SW 1271 (cell line): Measurements from ENCODE around the gene OPCML.

ENCODE experiments used
- DNase-seq, 2 experiments: peaks; one replicate each; lab custom pipeline; 2025; lab: John Stamatoyannopoulos, UW

The OPCML gene

GRCh38 chr11:132941024-132941646 lies 591.2 kb downstream of the OPCML start:
- peak in 1 of 2 experiments; percentile 16 for DNase-seq

- no peak for DNase-seq
Measured at GRCh38 chr11:132937016-132937415, 595.3 kb downstream of the OPCML start.

GRCh38 chr11:132935383-132935782 lies 596.9 kb downstream of the OPCML start:
- no peak for DNase-seq

DNA sequence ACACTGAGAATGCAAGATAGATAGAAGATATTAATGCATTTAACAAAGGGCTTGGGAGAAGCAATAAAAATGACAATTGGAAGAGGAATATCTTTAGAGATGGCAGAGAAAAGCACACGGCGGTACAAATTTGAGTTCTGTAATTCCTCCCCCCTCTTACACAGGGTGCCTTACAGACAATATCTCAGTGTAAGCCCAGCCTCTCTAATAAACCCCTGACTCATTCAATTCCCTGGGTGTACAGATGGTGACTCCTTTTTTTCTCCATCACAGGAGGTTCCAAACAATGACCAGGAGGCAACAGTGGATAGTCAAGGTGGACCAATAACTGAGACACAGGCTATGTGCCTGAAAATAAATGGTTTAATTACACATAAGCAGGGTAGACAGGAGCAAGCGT lies 598.6 kb downstream of the OPCML start:
- DNase-seq: no peak

GRCh38 chr11:132925825-132926469 lies 606.4 kb downstream of the OPCML start:
- no peak for DNase-seq

GRCh38 chr11:132921597-132921996 lies 610.7 kb downstream of the OPCML start:
- DNase-seq: no peak

- no peak for DNase-seq
Measured at GRCh38 chr11:132920451-132921096, 611.7 kb downstream of the OPCML start.

DNA sequence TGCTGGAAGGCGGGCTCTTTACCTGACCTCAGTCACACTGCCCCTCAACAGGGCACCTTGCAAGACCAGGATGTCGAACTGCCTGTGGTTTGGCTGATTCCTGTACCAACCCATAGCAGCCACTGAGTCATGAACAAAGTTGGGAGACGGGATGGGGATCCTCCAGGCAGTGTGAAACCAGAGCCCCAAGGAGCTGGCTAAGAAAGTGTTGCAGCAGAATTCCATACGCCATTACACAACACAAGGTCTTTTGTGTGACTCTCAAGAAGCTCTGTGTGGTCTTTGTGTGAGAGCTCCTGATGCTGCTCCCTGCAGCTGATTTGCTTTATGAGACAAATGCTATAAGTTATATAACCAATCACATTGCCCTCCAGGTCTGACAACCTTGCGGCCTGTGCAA lies 617.7 kb downstream of the OPCML start:
- DNase-seq: no peak

- DNase-seq: no peak
Measured at GRCh38 chr11:132913886-132914285, 618.4 kb downstream of the OPCML start.

DNA sequence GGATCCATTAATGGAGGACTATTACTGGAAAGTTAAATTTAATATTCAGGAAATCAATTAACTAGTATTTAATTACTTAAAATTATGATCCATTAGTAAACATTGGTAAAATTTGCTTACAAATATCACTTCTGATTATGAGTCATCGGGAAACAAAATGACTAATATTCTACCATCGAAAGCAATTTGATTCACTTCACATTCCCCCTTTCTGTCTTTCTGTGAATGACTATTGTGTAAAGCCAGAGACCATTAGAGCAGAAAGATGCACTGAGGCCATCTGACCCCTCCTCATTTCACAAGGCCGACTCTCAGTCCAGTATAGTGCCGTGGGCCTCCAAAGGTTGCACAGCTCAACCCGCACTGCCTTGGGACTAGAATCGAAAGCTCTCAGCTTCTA lies 619.0 kb downstream of the OPCML start:
- no peak for DNase-seq

GRCh38 chr11:132911186-132911585 lies 621.1 kb downstream of the OPCML start:
- DNase-seq: no peak

GRCh38 chr11:132910011-132910760 lies 622.1 kb downstream of the OPCML start:
- no peak for DNase-seq

GRCh38 chr11:132909021-132909606 lies 623.2 kb downstream of the OPCML start:
- no peak for DNase-seq

DNA sequence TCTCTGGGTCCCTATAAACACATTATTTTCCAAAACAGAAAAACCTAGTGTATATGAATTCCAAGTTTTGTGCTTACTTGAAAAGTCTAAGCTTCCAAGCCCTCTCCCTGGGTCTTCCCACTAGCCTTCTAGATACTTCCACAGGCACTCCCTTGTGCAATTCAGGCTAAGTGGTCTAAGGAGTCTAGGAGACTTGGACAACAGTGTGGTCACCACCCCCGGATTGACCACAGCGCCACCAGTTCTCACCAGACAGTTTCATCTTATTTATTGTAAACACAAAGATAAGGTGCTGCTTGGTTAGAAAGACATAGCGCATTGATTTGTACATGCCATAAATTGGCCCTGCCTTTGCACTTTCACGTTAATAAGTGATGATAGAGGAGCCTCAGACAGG lies 623.9 kb downstream of the OPCML start:
- DNase-seq: no peak

- no peak for DNase-seq
Measured at GRCh38 chr11:132907651-132908413, 624.5 kb downstream of the OPCML start.

DNA sequence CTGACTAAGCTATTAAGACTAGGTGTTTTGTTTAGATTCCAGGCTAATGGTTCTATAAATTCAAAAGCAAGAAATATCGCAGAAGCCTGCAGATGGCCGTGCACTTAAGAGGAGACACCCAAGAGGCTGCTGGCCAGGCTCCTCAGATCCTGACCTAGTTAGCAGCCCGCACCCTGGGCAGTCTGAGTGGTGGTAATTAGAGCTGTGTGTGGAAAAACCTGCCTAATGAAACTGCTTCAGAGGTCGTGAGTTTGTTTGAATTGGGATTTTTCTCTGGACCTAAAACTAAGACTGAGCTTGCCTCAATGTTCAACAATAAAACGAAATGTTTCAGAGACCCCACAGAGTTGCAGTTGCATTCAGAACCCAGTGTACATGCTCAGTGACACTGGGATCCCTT lies 627.7 kb downstream of the OPCML start:
- DNase-seq: no peak

- no peak for DNase-seq
Measured at GRCh38 chr11:132904091-132904490, 628.2 kb downstream of the OPCML start.

GRCh38 chr11:132901638-132902471 lies 630.4 kb downstream of the OPCML start:
- no peak for DNase-seq

- no peak for DNase-seq
Measured at GRCh38 chr11:132898676-132899075, 633.6 kb downstream of the OPCML start.

DNA sequence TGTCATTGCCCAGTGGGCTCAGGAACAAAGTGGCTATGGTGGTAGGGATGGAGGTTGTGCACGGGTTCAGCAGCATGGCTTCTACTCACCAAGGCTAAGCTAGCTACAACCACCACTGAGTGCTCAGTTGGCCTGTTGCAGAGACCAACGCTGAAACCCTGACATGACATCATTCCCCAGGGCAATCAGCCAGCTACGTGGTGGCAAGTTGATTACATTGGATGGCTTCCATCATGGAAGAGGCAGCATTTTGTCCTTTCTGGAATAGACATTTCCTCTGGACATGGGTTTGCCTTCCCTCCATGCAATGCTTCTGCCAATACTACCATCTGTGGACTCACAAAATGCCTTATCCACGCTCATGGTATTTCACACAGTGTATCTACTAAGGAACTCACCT lies 634.3 kb downstream of the OPCML start:
- no peak for DNase-seq

DNA sequence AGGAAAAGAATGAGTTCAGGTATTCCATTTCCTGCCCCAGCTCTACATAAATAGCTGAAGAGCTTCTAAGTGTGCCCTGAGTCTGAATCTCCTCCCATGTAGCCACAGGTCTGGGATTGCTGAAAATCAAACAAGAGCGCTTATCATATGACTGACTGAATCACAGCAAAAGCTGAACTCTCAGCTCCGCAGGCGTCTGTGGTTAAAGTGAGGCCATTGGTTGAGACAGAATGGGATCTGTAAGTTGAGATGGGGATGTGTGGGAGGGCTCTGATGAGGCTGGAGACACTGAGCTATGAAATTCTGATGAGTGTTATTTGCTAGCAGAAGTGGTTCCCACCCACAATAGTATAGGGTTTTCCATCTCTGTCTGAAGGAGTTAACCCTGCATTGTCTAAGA lies 637.0 kb downstream of the OPCML start:
- DNase-seq: no peak
